Endodermal cell (in vitro differentiated cells): Measurements from ENCODE around the gene JMJD6. TPM values are rescaled to one million over a fixed set of nuclear protein-coding genes. Genes with fewer than 3 reads are reported as not detected.

Experiments
- DNase-seq: peaks from one replicate; pipeline ENCODE4 v3.0.0-alpha.2; 2017
- H3K27ac ChIP-seq: 2 replicates; pipeline ENCODE4 v1.5.1; 2013; ENCODE audit warnings: mild to moderate bottlenecking, low read depth, low read length, moderate library complexity
- H3K27me3 ChIP-seq: 2 replicates; pipeline ENCODE4 v1.6.1; 2013; ENCODE audit warnings: mild to moderate bottlenecking, low read length, moderate library complexity; ENCODE audit not compliant: insufficient read depth, control insufficient read depth, poor library complexity, severe bottlenecking
- H3K36me3 ChIP-seq: 2 replicates; pipeline ENCODE4 v1.7.0; 2013; ENCODE audit warnings: mild to moderate bottlenecking, low read length, moderate library complexity; ENCODE audit not compliant: control insufficient read depth, insufficient read depth
- H3K4me1 ChIP-seq: one replicate; pipeline ENCODE4 v1.7.0; 2013; ENCODE audit warnings: low read length; ENCODE audit not compliant: control insufficient read depth, insufficient read depth
- H3K4me3 ChIP-seq: 2 replicates; pipeline ENCODE4 v1.5.1; 2013; ENCODE audit warnings: mild to moderate bottlenecking, low read length, moderate library complexity
- H3K9ac ChIP-seq: 2 replicates; pipeline ENCODE4 v1.6.1; 2013; ENCODE audit warnings: mild to moderate bottlenecking, low read length, moderate library complexity; ENCODE audit not compliant: poor library complexity, severe bottlenecking; ENCODE audit errors: extremely low read depth
- H3K9me3 ChIP-seq: 2 replicates; pipeline ENCODE4 v1.6.1; 2013; ENCODE audit warnings: mild to moderate bottlenecking, low read length, moderate library complexity; ENCODE audit not compliant: control insufficient read depth
- H3K27ac Mint-ChIP-seq: 2 replicates; pipeline ENCODE4 v1.8.0; 2020; ENCODE audit warnings: mixed read lengths
- H3K27me3 Mint-ChIP-seq: 2 replicates; pipeline ENCODE4 v1.8.0; 2021; ENCODE audit warnings: mild to moderate bottlenecking, mixed read lengths; ENCODE audit not compliant: insufficient read depth
- H3K36me3 Mint-ChIP-seq: 2 replicates; pipeline ENCODE4 v1.8.0; 2020; ENCODE audit warnings: low read depth, mixed read lengths
- H3K4me1 Mint-ChIP-seq: 2 replicates; pipeline ENCODE4 v1.8.0; 2020; ENCODE audit warnings: mixed read lengths
- H3K4me3 Mint-ChIP-seq: 2 replicates; pipeline ENCODE4 v1.8.0; 2020; ENCODE audit warnings: mild to moderate bottlenecking, moderate library complexity, mixed read lengths
- H3K9me3 Mint-ChIP-seq: 2 replicates; pipeline ENCODE4 v1.8.0; 2020; ENCODE audit warnings: mild to moderate bottlenecking, mixed read lengths
- WGBS, 2 experiments: methylation state at CpG; one replicate each; pipeline versions ENCODE4 v1.1.5 to v1.1.7; 2013; ENCODE audit warnings: missing lambda C conversion rate in 2 of 2, mixed read lengths in 1 of 2; ENCODE audit not compliant: insufficient coverage in 1 of 2, insufficient read length in 1 of 2; 5-methylcytosine and 5-hydroxymethylcytosine counted together
- total RNA-seq, 2 donors: library from RNA; stranded (reverse); fragmentation: NEBNext Ultra II Directional in 1 of 2; extraction: Animal tissue kit (Norgen Biotek cat#: 25700) in 1 of 2; gene quantifications; 2 replicates in 1 of 2; 3 replicates in 1 of 2; pipeline ENCODE4 v1.2.1, GENCODE V29; 2021
- TF ChIP-seq, protein P1 (sequence below): fragments of 200-600 bp; sonication (generic); conservative IDR thresholded peaks from 2 replicates; pipeline ENCODE4 v1.5.0; 2021; ENCODE audit warnings: antibody characterized with exemption, mild to moderate bottlenecking

Gene JMJD6
- total RNA-seq, 2 donors from 2014 or later: 17.0 to 20.3 TPM

- no peak for DNase-seq
- Histone ChIP-seq H3K4me1 (no peaks in the 10 kb centered on the region), H3K9me3 (no peaks in the 10 kb centered on the region), H3K36me3 (peaks cover 91% of the 10 kb centered on the region), H3K27me3 (no peaks in the 10 kb centered on the region), H3K9ac (no peak overlapping the region), H3K27ac (no peak overlapping the region), H3K4me3 (no peak overlapping the region)
- Mint-ChIP-seq H3K27me3 (no peaks in the 10 kb centered on the region), H3K27ac (no peak overlapping the region), H3K4me3 (no peak overlapping the region), H3K4me1 (no peaks in the 10 kb centered on the region), H3K9me3 (no peaks in the 10 kb centered on the region), H3K36me3 (peaks cover 68% of the 10 kb centered on the region)
- TF ChIP-seq, protein P1, sequence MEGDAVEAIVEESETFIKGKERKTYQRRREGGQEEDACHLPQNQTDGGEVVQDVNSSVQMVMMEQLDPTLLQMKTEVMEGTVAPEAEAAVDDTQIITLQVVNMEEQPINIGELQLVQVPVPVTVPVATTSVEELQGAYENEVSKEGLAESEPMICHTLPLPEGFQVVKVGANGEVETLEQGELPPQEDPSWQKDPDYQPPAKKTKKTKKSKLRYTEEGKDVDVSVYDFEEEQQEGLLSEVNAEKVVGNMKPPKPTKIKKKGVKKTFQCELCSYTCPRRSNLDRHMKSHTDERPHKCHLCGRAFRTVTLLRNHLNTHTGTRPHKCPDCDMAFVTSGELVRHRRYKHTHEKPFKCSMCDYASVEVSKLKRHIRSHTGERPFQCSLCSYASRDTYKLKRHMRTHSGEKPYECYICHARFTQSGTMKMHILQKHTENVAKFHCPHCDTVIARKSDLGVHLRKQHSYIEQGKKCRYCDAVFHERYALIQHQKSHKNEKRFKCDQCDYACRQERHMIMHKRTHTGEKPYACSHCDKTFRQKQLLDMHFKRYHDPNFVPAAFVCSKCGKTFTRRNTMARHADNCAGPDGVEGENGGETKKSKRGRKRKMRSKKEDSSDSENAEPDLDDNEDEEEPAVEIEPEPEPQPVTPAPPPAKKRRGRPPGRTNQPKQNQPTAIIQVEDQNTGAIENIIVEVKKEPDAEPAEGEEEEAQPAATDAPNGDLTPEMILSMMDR: no peak
- WGBS, 2 experiments: 96 to 97% methylated on average over 14 to 16 of the region's 16 CpGs
Measured at GRCh38 chr17:76718516-76718915, 7.9 kb downstream of the JMJD6 start.

DNA sequence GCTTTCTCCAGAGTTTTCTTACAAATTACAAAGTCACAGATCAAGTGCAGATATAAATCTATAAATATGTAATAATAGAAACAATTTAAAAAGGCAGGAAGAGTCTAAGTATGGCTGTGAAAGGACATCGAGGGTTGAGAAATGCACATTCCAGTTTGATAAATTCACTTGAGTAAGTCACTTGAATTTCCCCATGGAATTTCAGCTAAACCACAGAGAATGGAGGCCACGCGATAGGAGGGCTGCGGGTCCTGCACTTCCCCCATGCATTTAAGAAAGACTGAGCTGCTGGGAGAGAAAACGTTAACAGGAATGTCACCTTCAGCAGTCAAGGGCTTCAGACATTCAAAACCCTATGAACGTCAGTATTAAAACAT is 9.6 kb downstream of the JMJD6 start:
- Mint-ChIP-seq H3K4me3 (no peak overlapping the region), H3K9me3 (no peaks in the 10 kb centered on the region), H3K4me1 (no peaks in the 10 kb centered on the region), H3K27me3 (no peaks in the 10 kb centered on the region), H3K36me3 (peaks cover 55% of the 10 kb centered on the region), H3K27ac (no peak overlapping the region)
- no peaks in the 10 kb centered on the region for H3K4me1 ChIP-seq
- no peaks in the 10 kb centered on the region for H3K9me3 ChIP-seq
- TF ChIP-seq, protein P1: no peak
- H3K4me3 ChIP-seq: no peak overlapping the region
- WGBS, 2 experiments: 90 to 95% methylated on average over 3 to 5 of the region's 6 CpGs
- H3K36me3 ChIP-seq: peaks cover 79% of the 10 kb centered on the region
- H3K27me3 ChIP-seq: no peaks in the 10 kb centered on the region
- DNase-seq: no peak
- no peak overlapping the region for H3K9ac ChIP-seq
- H3K27ac ChIP-seq: no peak overlapping the region

DNA sequence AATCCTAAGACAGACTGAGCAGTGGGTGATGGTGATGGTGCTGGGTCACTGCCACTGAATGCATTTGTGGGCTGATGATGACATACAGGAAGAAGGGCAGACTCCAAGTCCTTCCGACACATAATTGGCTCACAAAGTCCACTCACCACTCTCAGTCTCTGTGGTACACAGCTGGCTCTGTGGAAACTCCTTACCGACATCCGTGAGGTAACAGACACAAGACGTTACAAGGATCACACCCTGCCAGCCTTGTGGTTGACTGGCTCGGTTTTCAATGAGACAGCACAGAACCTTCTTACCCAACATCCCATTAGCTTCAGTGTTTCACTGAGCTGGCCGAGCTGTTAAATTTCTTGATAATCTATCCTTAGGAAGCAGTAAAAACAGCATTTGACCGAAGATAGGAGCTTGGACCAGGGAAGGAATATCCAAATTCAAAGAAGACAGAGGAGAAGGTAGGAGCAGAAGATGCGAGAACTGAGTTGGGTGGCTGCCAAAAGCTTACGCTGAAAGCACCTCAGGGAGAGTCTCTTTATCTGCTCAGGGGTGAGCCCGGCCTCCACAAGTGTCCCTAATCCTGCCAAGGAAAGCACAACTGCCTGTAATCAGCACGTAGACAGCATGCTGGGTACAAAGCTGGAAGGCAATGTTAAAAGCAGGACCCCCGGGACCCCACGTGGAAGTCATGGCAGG is 10.1 kb downstream of the JMJD6 start:
- no peaks in the 10 kb centered on the region for H3K9me3 ChIP-seq
- Mint-ChIP-seq H3K27me3 (no peaks in the 10 kb centered on the region), H3K4me1 (peaks cover 2% of the 10 kb centered on the region), H3K4me3 (no peak overlapping the region), H3K9me3 (no peaks in the 10 kb centered on the region), H3K36me3 (peaks cover 50% of the 10 kb centered on the region), H3K27ac (no peak overlapping the region)
- no peaks in the 10 kb centered on the region for H3K27me3 ChIP-seq
- H3K4me3 ChIP-seq: no peak overlapping the region
- DNase-seq: no peak
- WGBS, 2 experiments: 93 to 94% methylated on average over 11 to 13 of the region's 13 CpGs
- no peak overlapping the region for H3K27ac ChIP-seq
- H3K9ac ChIP-seq: no peak overlapping the region
- peaks cover 73% of the 10 kb centered on the region for H3K36me3 ChIP-seq
- H3K4me1 ChIP-seq: peaks cover 4% of the 10 kb centered on the region
- TF ChIP-seq, protein P1: no peak
